Hippocampal formation (tissue), 2 donors: ENCODE results near the gene MFNG.

Source experiments
- DNase-seq, 2 donors: peaks; one replicate each; lab custom pipeline; 2025; lab: John Stamatoyannopoulos, UW

Gene MFNG

DNA sequence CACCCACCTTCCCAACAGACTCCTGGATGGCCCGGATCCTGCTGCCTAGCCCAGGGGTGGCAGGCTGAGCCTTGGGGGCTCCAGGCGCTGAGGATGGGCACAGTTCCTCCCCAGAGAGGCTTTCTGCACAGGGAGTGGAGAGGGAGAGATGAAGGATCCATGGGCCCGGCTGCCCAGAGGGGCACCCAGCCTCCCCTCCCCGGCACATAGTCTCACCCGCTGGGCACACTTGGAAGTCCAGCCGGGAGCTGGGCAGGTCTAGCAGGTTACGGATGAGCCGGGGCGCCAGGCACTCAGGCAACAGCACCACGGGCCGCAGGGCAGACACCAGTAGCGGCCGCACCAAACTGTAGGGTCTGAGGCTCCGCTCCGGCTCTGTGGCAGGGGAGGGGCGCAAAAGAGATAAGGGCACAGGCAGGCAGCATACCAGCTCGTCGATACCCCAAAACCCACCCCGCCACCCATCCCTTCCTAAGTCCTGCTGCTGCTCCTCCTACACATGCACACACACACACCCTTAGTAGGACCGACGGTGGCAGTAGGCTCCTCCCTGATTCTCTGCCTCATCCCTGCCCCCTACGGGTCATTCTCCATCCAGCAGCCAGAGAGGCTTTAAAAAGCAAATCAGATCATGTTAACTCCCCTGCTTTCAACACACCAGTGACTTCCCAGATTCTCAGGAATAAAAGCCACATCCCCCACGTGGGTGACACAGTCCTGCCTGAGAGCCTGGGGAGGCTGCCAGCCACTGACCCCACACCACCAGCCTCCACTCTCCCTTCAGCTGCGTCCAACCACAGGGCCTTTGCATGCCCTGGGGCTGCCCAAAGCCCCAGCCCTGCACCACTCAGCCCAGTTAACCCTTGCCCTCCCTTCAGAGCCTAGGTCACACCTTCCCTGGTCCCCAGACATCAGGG, 6.5 kb upstream of the MFNG start:
- no peak for DNase-seq

DNA sequence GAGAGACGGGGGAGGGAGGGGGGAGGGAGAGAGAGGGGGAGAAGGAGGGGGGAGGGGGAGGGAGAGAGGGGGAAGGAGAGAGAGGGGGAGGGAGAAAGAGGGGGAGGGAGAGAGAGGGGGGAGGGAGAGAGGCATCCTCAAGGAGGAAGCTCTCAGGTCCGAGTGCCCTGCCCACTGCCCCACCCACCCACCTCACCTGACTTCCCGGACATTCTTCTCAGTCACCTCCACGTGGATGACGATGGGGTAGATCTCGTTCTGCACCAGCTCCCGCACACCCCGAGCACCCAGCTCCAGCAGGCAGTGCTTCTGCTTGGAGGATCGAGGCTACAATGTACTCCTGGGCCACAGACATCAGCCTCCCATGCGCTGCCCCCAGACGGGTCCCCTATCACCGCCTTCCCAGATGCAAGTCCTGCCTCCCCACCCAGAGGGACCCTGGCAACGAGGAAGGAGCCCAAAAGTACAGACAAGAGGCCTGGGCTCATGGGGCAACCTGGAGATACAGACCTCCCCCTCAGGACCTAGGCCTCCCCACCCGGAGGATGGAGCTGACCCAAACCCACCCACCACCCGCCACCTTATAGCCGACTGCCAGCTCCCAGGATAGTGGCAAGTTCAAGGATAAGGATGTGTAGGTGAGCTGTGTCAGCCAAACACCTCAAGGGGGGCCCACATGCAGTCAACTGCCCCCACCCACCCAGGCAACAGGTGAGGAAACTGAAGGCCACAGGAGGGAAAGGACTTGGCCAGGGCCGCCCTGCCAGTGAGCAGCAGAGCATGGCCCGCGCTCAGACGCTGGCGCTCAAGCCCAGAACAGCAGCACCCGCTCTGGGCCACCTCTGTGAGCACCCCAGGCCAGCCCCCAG, 5.6 kb upstream of the MFNG start:
- DNase-seq: no peak

DNA sequence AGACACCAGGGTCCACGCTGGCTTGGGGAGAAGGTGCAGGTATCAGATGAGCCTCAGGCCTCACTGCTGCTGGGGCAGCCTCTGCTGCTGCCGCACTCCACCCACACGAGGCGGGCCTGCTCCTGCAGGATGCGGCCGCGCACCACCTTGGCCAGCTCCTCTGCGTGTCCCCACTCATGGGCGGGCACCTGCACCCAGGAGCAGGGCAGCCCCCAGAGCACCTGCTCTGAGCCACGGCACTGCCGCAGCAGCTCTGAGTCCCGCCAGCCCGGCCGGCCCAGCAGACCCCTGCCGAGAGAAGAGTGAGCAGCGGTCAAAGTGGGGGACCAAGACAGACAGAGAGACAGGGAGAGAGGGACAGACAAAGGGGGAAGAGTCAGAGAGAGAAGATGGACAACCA, 4.9 kb upstream of the MFNG start:
- no peak for DNase-seq

DNA sequence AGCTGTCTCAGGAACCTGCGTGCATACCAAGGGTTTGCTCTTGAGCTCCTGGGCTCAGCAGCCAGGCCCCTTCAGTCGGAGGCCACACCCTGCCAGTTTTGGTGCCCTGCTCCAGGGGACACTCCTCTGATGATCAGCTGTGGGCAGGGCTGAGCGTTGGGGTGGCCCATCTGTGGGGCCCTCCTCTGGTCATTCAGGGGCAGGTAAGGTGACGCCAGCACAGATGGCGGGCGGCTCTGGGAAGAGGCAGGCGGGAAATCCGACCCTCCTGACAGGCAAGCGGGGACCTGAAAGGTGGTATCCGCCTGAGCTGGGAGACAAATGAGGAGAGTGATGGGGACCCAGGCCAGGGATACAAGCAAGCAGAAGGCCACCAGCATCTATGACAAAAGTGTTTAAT, 3.8 kb upstream of the MFNG start:
- no peak for DNase-seq

DNA sequence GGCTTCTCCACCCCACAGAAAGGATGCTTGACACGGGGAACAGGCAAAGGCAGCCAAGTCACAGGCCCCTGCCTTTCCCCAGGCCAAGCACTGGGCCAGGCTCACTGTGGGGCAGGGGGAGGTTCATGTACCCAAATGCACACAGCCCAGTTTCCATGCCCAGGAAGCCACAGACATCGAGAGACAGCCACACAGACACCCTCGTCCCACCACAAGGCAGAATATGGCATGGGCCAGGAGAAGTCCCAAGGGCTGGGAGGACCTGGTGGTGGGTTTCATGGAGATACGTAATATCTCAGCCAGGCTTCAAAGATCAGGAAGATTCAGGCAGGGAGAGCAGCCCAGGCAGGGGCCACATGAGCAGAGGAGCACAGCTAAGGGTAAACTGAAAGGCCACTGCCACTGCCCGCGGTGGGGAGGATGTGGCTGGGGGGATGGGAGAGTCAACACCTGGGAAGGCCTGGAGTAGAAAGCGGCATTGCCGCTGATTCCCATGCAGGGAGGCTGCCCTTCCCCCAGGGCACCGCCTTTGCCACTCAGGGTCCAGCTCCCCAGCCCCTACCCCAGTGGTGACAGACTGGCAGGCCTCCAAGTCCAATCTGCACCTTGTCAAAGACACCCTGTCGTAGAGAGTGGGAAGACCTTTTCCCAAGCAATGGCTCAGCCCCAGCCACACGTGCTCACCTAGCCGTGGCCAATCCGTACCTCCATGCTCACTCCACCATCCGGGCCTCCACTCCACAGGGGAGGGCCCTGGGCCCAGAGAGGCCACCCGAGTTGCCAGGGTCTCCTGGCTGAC, 2.4 kb upstream of the MFNG start:
- DNase-seq: no peak

DNA sequence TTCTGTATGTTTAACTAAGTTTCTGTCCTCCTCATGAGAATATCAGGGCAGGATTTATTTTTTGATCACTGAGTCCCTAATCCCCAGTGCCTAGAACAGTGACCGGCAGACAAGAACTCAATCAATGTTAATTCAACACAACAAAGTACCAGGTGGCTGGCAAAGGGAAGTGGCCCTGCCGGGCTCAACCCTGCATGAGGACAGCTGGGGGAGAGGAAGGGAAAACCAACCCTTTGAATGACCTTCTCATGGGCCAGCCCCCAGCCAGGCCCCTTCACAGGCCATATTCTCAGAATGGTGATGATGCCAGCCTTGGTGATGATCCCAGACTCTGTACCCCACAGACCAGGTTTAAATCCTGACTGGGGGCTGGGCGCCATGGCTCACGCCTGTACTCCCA, 1.4 kb upstream of the MFNG start:
- no peak for DNase-seq

DNA sequence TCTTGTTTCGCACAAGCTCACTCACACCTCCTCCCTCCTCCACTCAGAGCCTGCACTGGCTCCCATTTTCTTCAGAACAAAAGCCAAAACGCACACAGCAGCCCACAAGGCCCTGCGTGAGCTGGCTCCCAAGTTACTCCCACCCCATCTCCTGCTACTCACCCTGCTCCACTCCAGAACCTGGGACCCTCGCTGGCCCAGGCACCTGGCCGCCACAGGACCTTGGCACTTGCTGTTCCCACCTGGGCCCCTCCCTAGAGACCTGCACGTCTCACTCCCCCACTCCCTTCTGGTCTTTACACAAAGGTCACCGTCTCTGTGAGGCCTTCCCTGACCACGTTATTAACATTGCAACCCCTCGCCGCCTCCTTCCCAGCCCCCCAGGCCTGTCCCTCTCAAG, 945 bp upstream of the MFNG start:
- no peak for DNase-seq

DNA sequence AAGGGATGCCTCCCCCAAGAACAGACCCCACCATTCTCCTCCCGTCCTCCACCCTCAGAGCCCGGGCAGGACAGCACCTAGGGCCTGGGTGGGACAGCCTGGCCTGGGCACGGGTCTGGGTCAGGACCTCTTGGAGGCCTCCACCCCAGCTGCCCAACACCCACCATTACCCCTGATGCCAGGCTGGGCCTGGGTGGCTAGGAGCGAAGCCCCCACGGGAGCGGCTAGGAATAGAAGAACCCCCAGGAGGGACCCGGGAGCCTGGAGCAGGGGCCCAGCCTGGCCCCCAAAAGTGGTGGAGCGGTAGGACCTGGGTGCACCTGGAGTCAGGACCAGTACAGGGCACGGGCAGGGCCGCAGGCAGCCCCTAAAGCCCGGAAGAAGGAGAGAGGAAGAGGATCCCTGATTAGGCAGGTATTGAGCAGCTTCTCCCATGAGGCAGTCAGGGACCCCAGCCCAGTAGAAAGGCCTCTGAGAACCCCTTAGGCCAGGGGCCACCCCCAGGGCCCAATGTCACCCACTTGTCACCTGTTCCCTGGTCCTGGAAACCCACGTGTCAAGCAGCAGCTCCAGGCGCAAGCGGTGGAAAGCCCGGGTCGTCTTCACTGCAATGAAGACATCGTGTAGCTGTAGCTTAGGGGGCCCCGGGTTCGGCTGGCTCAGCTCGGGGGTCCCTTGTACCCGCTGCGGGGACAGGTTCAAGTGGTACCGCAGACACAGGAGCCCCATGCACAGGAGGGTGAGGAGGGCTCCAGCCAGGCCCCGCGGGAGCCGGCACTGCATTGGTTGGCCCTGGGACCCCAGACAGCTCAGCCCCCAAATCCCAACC, 575 bp downstream of the MFNG start:
- no peak for DNase-seq

DNA sequence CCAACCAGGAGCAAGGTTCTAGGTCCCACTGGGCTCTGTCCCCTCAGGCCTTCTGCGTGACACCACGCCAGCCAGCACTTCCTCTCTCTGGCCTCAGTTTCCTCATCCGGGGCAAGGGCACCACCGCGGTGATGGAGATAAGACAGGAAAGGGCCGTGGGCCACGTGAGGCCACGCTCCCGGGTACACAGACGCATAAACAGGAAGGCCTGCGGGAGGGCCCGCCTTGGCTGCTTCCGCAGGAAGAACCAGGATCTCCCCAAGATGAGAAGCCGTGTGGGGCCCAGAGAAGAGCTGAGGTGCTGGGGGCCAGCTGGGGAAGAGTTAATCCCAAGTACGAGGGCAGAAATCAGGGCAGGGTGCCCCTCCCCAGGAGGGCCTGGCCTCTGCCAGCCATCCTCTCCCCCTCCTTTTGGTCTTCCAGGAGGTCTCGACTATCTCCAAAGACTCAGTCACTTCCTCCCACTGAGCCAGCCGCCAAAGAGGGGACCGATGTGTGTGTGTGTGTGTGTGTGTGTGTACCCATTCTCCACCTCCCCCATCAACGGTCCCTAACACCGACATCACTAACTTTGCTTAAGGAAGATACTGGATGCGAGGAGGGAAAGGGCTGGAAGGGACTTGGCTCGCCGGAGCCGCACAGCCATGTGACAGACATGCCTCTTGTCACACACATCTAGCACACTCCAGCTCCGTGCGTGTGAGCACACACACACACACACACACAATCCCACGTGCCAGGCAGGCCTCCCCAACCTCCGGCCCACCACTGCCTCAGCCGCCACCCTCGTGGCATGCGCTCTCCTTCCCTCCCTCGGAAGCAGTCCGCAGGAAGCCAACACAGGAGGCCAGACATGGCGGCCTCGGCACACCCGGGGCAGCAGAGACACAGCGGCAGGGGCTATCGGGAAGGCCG, 1.4 kb downstream of the MFNG start:
- peak in 1 of 2 donors; percentile 36 for DNase-seq

DNA sequence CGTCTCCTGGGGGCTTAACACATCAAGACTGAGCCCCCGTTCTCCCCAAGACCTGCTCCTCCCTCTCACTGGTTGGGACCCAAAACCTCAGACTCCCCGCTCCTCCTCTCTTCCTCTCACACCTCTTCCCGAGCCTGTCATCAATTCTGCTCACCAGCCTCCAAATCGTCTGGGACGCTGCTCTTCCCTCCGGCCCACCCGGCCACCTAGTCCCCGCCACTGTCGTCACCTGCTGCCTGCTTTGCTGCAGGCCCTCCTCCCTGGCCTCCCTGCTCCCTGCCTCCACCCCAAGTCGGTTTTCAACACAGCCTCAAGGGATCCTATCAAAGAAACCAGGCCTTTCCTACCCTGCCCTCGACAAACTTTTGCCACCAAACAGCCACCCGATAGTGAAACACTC, 3.1 kb downstream of the MFNG start:
- no peak for DNase-seq

DNA sequence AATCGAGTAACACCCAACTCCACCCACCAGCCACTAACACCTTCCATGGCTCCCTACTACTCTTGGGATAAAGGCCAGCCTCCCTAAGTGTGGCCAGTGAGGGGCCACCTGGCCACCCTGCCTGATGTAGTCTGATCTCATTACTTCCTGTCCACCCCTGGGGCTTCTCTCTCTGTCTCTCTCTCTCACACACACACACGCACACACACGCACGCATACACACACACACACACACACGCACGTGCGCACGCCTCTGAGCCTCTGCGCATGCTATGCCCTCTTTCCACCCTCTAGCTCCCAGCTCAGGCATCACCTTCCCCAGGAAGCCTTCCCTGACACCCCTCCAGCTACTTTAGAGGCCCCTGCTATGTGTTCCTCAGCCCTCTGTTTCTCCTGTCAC, 3.9 kb downstream of the MFNG start:
- DNase-seq: no peak

DNA sequence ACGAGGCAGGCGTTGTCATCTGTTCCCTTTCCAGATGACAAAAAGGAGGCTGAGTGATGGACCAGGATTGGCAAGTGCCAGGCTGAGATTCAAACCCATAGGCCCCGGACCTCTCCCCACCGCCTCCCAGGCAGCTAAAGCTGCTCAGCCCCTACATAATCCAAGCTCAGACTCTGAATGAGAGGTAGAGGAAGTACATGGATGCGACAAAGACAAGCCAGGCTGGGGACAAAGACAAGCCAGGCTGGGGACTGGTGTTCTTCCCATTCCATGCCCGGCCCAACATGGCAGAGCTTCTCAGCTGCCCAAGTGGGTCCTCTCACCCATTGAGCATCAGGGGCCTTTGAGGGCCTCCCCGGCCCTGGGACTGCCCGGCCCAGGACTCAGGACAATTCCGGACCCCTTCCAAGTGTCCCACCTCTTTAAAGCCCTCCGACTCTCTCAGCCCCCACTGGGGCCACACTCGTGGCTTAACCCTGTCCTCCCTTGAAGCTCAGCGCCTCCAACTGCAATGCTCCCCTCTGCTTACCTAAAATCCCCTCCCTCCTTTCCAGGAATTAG, 4.8 kb downstream of the MFNG start:
- no peak for DNase-seq

DNA sequence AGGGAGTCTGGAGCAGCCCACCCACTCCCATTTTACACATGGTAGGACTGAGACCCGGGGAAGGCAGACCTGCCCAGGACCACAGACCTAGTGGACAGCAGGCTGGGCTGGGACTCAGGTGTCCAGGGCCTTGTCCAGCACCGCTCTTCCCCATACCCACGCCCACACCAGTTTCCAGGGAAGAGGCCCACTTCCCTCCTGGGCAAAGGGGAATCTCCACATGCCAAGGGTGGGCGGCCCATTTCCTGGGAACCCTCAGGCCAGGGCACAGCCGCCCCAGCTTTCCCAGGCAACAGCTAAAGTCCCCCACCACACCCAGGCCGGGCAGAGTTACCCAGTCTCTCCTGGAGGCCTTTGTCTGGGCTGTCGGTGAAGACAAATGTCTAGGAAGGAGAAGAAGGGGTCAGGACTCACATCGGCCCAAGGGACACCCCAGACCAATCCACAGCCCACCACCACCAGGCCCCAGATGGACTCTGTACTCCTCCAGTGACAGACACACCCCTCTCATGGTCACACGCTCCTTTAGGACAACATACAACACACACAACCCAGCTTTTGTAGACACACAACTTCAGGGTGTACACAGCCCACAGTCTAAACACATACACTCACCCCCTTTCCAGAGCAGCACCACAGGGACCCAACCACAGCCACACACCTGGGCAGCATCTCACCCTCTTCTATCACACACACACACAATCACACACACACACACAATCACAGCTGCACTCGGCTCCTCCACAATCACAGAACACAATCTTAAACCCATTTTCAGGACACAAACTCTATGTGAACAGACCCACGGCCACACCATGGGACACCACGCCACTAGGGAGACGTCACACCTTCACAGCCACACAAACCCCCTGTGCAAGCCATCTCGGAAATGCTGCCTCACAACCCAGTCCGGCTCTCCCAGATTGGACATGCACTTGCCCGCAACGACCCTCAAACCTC, 5.5 kb downstream of the MFNG start:
- DNase-seq: no peak

DNA sequence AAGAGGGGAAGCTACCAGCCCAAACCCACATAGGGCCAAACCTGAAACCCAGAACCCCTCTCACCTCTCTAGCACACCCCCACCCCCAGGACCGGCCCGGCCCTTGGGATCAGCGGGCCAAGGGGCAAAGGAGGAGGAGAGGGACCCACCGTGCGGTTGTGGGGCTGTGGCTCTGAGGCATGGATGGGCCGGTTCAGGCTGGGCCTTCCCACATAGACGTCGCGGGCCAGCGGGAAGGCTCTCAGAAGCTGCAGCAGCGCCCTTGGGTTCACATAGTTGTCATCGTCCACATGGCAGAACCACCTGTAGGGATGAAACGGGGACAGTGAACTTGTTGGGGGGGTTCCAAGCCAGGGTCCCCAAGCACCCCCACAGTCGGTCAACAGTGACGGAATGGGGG, 7.0 kb downstream of the MFNG start:
- DNase-seq: no peak

DNA sequence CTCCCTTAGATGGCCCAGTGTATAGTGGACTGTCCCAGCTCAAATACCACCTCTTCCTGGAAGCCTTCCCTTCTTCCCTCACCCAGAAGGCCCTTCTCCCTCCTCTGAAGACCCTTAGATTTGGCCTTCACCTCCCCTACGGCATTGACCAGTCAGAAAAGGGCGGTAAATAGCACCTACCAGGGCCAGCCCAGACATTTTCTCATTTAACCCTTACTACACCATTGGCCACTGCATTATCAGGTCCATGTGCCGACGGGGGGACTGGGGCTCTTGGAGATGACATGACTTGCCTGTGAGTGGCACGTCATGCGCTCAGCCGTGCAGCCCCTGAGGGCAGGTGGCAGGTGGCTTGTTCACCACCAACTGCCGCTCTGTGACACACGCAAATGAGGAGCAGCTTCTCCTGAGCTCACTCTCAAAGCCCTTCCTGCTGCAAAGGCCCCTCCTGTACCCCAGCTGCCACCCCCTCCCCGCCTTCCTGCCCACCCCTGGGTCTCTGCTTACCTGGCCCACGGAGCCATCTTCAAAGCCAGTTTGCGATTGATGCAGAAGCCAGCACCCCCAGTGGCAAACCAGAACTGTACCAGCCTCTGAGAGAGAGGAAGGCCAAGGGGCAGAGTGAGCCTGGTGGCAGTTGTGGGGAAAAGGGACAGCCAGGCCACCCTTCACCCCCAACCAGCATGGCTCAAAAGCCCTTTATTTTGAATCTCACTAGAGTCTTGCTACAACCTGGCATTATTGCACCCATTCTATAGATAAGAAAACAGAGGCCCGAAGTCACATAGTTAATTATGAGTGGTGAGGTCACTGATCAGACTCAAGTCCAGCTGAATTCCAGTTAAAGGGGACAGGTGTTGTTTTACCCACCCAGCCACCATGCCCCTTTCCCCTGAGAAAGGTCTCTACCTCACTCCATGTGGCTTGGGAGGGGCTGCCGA, 9.5 kb downstream of the MFNG start:
- no peak for DNase-seq

DNA sequence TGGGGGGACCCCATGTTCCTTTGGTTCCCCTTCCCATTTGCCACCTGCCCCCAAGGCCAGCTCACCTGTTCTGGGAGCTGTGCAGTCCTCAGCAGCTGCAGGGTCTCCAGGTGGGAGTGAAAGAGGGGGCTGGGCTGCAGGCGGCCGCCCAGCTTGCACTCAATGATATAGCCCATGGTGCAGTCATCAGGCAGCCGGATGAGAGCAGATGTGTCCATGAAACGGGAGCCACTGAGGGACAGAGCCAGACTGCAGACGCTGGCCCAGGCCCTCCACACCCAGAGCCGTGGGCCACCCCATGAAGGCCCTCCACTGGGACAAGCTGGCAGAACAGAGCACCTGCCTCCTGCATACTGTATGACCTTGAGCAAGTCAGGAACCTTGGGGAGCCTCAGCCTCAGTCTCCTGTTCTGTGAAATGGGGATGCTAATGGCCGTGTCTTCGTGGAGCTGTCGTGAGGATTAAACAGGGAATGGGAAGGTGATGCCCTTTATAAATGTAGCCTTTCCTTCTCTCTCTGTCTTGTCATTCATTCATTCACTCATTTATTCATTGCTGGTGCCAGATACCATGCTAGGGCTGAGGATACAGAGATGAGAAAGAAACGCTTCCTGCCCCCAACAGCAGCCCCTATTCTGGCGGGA, 11.6 kb downstream of the MFNG start:
- DNase-seq: no peak

DNA sequence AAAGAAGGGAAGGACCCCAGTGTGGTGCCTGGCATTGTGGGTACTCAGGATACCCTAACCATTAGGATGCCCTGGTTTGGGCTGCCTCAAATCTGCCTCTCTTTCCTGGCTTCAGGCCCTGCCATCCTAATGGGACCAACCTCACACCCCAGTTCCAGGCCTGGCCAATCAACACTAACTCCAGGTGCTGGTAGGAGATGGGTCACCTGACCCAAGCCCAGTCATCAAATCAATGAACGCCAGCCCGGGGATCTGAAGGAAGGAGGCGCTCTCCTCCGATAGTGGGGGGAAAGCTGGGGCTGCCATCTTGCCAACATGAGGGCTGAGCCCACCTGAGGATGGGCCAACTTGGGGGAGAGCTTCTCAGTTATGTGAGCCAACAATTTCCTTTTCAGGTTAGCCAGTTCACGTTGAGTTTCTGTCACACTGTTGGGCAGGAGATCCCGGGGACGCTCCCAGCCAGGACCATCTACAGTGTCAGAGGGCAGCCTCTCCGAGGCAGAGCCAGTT, 12.7 kb downstream of the MFNG start:
- no peak for DNase-seq
